HG02943 (cell line): Measurements from ENCODE around the gene DCX.
A peak's percentile ranks its signal among the peaks of the same experiment; 100 is the strongest.

Source experiments
- ATAC-seq: cut with Tn5 transposase; IDR thresholded peaks from one replicate; pipeline ENCODE4 v1.9.1; 2021; ENCODE audit warnings: mild to moderate bottlenecking, low read depth, moderate library complexity; ENCODE audit not compliant: unreplicated experiment

The DCX gene

DNA sequence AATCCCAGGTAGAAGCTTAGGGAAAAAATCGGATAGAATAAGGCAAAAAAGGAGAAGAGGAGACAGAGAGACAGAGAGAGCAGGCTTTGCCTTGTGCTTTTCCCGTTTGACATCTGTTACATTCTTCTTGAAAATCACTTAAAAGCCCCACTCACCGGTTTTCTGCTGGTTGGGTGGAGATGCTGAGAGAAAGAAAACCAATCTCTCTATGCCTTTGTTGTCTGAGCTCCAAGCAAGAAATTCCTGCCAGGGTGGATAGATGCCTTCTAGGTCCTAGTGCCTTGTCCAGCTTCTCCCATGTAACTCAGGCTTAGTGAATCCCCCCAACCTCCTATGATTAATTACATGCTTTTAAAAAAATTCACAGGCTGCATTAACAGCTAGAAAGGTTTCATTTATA is at the start of gene DCX:
Gene DCX, minus strand, starts transcription at position 210 of the 400 bp plus-strand sequence. CDS start 1,794 bp downstream, outside the sequence.
- no peak for ATAC-seq

DNA sequence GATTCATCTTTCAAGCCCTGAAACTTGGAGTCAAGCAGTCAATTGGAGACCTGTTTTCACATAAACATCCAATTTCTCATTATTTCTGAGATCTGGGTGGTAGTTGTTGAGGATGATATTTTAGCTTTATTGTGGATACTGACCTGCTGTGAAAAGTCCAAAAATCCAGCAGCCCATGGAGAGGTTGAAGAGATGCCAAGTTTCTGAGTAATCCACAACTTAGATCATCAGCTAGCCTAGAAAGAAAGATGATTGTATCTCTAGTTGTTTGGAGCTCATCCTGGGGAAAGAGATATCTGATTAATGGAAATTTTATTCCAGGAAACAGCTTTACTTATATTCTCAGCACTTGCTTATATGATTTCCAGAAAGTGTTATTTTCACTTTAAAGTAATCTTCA is 48.6 kb upstream of the DCX start:
- no peak for ATAC-seq

DNA sequence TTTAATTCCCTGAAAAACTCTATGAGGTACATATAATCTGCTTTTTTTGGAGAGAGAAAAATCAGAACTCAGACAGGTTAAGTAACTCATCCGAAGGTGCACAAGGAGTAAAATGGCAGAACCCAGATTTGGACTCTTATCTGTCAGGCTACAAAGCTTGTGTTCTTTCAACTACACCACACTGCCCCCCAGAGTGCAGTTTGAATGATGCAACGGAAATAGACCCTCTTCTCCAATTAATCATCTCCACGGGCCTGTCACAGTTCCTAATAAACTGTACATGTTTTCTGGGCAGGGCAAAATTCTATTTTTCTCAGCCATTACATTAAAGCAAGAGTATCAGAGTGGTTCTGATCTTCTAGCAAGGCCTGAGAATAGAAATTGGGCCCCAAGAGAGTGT is 35.3 kb upstream of the DCX start:
- peak; percentile 74 for ATAC-seq

DNA sequence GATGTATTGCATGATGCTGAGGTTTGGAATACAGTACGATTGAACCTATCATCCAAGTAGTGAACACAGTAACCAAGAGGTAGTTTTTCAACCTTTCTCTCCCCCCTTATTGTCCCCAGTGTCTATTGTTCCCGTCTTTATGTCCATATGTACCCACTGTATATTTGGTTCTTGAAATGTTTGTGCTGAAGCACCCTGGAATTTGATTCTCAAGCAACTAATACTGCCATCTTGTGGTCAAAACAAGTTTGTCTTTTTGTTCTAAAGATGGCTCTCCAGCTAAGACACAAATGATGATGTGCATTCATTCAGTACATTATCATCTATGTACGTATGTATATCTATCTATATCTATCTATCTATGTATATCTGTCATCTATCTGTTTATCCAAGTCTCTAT is 33.5 kb upstream of the DCX start:
- ATAC-seq = no peak

DNA sequence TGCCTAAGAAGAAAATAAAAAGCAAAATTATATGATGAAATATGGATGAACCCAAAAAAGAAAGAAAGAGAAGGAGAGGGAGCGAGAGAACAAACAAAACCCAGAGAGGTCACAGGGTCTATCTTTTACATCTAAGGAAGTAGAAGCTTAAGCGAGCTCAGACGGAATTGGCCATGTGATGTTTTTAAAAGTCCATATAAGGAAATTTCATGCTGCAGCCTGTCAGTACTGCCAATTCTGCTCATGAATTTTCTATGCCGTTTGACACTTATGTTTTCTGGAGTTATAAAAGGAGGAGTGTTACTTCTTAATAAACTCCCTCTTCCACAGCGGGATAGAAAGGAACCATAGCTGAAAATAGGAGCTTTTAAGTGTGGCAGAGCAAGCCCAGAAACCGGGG is 32.9 kb upstream of the DCX start:
- no peak for ATAC-seq

DNA sequence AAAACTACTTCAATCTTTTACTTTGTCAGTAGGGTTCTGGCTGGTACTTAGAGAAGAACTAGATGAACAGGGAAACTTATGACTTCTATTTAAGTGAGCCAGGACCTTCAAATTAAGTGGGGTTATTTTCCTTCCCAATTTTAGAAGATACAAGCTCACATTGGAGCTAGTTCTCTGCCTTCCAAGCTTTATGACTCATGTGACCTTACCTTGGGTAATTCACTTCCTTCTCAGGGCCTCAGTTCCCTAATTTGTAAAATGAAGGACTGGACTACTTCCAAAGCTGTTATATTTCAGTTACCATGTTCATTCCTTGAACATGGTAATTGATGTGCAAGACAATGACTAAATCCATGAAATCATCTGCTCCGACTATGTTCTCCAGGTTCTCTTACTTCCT is 32.0 kb upstream of the DCX start:
- no peak for ATAC-seq

DNA sequence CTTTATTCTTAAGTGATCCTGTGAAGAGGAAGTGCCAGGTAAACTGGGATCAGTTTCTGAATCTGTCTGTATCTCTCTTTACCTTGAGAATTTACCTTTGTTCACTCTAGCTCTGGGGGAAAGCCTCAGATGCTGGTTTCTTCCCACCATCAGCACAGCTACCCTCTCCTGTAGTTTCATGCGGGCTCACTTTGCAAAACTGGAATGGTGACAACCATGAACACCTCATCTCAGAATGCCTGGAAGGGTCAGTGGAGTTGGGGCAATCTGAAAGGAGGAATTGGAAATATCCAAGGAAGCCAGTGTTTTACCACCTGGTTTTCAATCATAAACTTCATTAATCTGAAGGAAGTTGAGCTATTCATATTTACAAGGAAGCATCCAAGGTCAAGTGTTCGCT is 30.8 kb upstream of the DCX start:
- ATAC-seq = no peak

DNA sequence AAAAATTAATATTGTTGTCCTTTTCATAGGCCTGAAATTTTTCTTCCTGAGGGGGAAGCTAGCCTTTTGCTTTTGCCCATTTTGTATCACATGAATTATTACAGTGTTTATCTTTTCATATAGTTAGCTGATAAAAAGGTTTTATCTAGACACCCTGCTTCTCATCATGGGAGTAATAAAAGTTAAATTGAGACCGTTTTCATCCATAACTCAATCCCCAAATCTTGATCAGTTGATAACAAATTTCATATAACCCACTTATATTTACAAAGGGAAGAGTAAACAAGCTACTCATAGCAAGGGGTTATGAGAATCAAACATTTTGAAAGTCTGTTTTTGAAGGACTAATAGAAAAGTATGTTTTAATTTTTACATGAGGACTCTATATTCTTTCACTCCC is 23.5 kb upstream of the DCX start:
- no peak for ATAC-seq

DNA sequence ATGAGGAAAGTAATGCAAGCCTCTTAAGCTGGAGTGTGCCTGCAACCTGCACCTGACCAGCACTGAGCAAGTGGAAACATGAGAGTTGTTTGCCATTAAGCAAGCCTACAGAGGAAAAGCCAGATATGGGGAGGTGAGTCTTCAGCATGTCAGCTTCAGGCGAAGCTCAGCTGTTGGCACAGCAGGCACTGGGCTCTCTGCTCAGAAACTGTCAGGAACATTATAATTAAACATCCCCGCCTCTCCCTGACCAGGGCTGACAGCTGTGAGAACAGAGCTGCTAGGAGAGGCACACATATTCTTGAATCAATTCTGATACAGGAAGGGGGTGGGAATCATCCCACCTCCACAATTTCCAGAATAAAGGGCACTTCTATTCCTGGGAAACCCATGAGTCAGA is 19.0 kb upstream of the DCX start:
- no peak for ATAC-seq

DNA sequence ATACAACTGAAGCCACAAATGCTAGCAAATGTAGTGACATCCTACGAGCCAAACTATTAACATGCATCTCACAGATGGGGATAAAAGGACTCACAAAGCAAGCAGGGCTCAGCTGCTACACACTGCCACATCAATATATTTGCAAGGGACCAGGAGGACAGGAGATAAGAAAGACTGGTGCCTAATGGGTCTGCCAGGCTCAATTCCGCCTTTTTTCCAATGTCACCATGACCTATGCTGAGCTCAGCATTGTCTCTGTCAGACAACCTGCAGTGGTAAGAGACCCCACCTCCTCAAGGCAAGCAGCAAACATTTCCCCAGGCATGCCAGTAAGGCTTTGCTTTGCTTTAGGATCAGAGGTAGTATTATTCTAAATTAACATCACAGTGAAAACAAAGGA is 435 bp downstream of the DCX start:
- ATAC-seq = no peak

DNA sequence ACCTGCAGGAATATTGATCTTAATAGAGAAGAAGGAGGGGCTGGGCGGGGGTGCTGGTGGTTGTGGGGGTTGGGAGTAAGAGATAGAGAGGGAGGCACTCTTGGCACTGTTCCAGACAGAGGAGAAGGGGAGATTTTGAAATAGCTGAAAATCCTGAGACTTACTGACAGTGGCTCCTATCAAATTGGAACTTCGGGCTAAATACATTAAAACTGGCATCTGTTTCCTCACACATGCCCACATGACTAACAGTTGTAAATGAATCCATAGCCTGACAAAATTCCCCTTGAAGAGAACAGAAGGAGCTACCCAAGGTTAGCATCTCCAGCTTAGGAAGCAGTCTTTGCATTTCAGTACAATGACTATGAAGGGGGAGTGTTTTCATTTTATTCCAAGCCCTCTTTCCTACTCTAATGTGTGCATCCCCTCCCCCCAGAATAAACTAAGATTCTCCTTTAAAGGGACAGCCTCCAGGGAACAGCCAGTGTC is 1.4 kb downstream of the DCX start:
- ATAC-seq = no peak

DNA sequence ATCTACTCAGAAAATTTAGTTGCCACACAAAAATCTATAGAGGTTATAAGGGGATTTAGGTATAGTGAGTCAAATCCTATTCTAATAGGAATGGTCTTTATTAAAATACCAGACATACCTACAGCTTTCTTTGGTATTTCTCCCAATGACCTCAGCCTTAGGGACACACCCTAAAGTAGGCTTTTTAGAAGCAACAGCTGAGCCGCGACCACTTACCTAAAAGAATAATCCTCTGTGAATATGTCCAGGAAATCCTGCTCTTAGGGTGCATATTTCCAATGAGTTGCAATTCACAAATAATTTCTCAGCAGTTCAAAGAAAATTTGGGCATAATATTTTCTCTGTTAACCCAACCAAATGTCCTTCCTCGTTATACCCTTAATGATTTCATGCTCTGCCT is 2.7 kb downstream of the DCX start:
- no peak for ATAC-seq

DNA sequence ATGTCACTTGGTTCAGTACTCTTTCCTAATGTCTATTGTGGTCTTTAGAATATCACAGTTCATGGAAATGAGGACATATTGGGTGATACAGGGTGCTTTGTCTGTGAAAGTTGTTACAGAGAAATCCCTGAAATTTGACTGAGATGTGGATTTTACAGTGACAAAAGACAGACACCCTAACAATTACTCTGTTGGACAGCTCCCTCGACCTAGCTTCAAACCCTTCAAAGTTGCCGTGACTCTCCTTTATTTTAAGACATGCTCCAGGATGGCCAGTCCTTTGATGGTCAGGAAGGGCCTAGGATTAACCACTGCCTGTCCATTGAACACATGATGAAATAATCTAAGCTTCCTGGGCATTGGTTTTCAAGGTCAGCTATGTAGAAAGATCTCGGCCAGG is 4.0 kb downstream of the DCX start:
- no peak for ATAC-seq

DNA sequence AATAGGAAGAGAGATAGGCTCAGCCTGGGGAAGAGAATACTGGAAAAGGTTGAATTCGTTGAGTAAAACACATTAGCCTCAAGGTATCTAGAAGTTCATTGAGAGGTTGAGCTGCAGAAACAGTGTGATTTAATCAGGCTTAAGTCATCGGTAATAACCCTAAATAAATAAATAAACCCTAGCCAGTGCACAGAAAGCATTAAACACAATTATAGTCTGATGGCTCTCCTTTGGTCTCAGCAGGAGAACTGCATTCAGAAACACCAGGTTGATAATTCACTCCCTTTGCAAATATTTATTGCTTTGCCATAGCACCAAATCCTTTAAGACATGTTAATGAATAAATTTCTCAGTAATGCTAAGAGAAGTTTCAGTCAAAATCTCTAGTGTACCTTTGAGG is 9.6 kb downstream of the DCX start:
- ATAC-seq = no peak

DNA sequence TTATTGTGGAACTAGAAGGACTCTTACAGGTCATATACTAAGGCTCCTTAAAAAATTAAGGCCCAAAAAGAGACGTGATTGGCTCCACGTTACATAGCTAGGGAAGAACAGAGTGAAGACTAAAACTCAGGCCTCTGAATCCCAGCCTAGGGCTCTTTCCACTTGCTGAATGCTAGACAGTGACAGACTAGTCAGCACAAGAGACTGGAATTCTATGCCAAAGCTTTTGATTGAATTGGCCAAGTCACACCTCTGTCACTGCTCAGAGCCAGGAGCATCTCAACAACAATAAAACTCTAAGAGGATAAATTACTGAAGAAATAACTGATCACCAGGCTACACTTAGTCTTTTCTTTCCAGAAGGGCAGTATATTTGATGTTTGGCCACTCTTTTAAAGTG is 16.8 kb downstream of the DCX start:
- ATAC-seq = no peak

DNA sequence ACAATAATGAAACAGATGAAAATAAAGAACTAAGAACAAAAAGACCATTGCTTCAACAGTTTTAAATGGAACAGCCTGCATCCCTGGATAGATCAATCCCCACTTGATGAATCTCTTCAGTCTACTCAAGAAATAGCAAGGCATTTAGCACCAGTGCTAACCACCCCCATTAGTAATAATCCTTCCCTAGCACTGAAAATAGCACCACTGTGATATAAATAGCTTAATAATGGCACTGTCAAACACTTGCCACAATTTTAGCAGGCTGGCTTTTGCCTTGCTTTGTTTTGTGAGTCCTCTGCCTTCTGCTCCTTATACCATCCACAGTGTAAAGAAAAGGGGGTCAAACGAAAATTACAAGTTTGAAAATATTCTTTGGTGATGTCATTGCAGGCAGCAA is 17.4 kb downstream of the DCX start:
- no peak for ATAC-seq

DNA sequence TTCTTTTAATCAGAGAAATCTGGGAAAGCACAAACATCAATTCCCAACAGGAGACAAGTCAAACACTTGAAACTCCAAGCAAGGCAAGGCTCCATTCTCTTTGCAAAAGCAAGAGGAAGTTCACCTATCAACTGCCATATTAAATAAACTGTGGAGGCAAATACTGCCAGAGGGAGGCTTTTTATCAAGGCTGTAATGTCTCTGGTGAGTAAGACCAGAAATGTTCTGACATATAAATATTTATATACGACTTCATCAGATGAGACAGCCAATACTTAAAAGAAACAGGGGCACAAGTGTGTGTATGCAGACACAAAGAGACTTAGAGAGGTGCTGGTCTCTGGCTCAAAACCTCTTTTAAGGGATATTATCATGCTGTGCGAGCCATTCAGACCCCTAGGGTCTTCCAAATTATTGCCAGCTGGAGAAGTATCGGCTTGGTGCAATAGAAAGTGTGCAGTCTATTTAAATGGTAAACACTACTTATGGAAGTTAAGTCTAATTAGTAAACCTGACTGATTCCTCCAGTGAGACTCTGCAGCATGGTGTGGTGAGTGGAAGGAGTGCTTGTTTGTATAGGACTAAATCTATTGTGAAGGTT is 24.4 kb downstream of the DCX start:
- ATAC-seq = no peak

DNA sequence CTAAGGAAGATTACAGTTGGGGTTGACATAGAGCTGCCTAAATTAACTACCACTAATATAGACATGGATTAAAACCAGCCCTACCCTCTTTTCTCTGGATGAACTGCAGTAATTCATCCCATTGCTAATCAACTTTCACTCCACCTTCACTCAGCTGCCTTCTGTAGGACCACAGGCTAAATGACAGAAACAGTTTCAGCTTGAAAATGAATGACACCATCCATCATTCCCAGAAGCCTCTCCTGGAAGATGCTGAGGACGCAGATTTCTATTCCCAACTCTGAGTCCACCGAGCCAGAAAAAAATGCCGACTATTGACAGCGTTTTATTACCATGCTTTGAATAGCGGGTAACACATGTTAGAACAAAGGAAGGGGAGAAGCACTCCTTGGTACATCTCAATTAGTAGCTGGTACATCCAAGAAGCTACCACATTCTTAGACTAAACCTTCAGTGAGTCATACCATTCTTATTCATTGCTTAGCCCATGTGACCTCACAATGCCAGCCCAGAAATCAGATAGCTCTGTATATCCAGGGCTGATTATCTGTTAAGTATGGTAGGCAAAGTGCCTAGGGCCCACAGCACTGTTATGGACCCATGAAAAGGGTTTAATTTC is 25.3 kb downstream of the DCX start:
- ATAC-seq = no peak

DNA sequence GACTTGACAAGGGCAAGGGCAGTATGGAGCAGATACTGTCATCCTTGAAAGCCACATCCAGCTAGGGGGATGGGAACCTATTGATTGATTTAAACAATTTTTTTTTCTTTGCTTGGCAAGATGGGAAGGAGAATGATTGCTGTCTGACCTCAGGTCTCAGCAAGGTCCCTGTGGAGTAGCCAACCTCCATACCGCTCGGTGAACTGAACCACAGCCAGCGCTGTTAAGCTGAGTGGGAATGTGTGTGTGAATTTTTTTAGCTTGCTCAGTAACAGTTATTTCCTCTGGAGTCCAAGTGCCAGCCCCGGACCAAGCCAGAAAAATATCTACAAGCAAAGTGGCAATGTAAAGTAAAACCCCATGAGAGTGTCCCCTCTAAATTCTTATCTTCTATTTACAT is 25.9 kb downstream of the DCX start:
- no peak for ATAC-seq

DNA sequence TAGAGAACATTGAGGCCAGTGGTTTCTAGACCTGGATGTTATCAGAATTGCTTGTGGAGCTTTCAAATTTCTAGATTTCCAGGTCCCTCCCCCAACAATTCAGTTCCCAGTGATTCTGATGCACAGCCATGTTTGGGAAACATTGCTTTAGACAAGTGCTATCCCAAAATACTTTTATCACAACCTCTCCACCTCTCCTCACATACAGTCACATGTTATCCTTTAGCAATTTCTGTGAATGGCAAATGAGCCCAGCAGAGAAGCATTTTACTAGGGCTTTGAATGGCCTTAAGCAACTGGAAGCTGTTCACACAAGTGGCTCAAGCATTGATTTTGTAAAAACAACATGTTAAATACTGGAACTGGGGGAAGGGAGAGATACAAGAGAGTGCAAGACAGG is 29.7 kb downstream of the DCX start:
- ATAC-seq = no peak

DNA sequence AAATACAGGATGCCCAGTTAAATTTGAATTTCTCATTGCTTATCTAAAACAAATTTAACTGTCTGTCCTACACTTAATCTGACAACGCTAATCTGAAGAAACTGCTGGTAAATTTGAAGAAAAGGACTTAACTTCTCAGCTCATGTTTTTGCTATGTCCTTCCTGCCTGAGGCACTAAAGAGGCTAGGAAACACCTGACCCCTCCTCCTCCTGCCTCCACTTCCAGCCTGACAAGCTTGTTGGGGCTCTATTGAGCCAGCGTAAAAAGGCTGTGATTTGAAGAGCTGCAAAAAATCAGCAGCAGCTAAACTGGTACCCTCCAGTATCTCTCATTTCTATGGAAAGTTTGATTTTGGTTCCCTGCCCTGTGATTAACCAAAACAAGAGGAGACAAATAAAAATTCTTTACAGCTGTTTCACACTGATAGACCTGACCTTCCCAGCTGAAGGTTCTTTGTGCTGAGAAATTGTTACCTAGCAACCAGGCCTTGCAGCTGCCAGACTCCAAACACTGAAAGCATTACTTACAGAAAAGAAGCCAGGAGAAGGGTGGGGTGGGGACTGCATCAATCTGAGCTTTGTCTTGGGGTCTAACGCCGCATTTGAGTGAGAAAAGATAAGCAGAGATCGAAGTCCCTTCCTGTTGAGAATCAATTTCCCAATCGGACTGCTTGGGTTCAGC is 35.0 kb downstream of the DCX start:
- no peak for ATAC-seq

DNA sequence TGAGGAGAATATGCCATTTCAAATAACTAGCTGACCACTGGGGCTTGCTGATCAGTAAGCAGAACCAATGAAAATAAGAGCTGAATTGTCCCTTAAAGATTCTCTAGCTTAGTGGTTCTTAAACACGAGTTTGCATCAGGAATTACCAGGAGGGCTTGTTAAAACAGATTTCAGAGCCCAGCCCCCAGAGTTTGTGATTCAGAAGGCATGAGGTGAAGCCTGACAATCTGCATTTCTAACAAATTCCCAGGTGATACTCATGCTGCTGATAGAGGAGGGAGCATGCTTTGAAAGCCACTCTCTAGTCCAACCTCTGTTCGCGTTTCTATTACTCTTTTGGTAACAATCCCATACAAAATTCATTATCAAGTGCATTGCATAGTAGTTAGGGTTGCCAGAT is 35.5 kb downstream of the DCX start:
- ATAC-seq = no peak
